ENCODE data around the gene PRR30. TPM values are rescaled to one million over a fixed set of nuclear protein-coding genes. Genes with fewer than 3 reads are reported as not detected.

PRR30 gene
- total RNA-seq, result not detected in 2 replicates
- polyA plus RNA-seq, result not detected in 2 replicates
- not detected in 2 replicates for polyA plus RNA-seq (2012)
- polyA minus RNA-seq (ENCODE audit: low replicate concordance), result not detected in 2 replicates

DNA sequence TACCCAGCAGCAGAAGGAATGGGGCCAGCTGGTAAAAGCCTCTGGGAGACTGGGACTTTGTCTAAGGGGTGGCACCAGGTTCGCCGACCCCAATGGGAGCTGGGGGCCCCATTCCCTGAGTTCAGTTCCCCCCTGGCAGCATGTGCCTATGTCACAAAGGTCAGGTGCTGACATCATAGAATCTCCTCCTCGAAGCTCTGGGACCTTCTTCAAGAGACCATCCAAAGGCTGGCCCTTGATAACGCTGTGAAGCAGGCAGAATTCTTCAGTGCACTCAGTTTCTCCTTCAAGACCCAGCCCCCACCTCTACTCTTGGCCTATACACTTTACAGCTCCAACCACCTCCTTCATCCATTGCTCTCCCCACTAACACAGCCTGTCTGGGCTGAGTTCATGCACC lies at the start of gene PRR30:
TSS of gene PRR30 (minus strand) at position 101 of the 400 bp plus-strand sequence. CDS start 1,081 bp downstream, outside the sequence.
- Histone ChIP-seq H3K4me1 (ENCODE audit: control insufficient read depth, extremely low read depth, insufficient read depth, low read length) (no peaks in the 10 kb centered on the region), H3K9ac (ENCODE audit: insufficient read depth, low read length) (no peak within 1 kb of the TSS), H3K9me3 (ENCODE audit: control insufficient read depth, insufficient read depth, low read depth, low read length) (no peaks in the 10 kb centered on the region), H3K27ac (ENCODE audit: insufficient read depth, low read length) (no peak within 1 kb of the TSS), H3K79me2 (ENCODE audit: control insufficient read depth, insufficient read depth, low read length) (no peaks in the 10 kb centered on the region), H4K20me1 (ENCODE audit: control insufficient read depth, extremely low read depth, insufficient read depth, low read length) (no peaks in the 10 kb centered on the region), H3K4me3 (replicated peaks in 1 of 4; ENCODE audit: control extremely low read depth in 1 of 4, insufficient read depth in 1 of 4, low read depth in 3 of 4, low read length in 4 of 4) (no peak within 1 kb of the TSS), H3K4me2 (ENCODE audit: extremely low read depth, insufficient read depth, low read length) (no peak within 1 kb of the TSS), H3K36me3 (ENCODE audit: control insufficient read depth, insufficient read depth, low read length) (no peaks in the 10 kb centered on the region), H3K27me3 (ENCODE audit: control insufficient read depth, insufficient read depth, low read length) (peaks cover 15% of the 10 kb centered on the region), H2AFZ (ENCODE audit: low read length) (no peak within 1 kb of the TSS)
- no peak for DNase-seq (ENCODE audit: low read depth in 2 of 2)
- TF ChIP-seq EZH2 (IDR thresholded peaks at IDR 0.05; ENCODE audit: low read length, missing control alignments), result no peak
- TF ChIP-seq, protein P1, sequence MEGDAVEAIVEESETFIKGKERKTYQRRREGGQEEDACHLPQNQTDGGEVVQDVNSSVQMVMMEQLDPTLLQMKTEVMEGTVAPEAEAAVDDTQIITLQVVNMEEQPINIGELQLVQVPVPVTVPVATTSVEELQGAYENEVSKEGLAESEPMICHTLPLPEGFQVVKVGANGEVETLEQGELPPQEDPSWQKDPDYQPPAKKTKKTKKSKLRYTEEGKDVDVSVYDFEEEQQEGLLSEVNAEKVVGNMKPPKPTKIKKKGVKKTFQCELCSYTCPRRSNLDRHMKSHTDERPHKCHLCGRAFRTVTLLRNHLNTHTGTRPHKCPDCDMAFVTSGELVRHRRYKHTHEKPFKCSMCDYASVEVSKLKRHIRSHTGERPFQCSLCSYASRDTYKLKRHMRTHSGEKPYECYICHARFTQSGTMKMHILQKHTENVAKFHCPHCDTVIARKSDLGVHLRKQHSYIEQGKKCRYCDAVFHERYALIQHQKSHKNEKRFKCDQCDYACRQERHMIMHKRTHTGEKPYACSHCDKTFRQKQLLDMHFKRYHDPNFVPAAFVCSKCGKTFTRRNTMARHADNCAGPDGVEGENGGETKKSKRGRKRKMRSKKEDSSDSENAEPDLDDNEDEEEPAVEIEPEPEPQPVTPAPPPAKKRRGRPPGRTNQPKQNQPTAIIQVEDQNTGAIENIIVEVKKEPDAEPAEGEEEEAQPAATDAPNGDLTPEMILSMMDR (conservative IDR thresholded peaks at IDR 0.05 in 1 of 2, IDR thresholded peaks at IDR 0.05 in 1 of 2; ENCODE audit: low read depth in 1 of 2, low read length in 2 of 2), result no peak

DNA sequence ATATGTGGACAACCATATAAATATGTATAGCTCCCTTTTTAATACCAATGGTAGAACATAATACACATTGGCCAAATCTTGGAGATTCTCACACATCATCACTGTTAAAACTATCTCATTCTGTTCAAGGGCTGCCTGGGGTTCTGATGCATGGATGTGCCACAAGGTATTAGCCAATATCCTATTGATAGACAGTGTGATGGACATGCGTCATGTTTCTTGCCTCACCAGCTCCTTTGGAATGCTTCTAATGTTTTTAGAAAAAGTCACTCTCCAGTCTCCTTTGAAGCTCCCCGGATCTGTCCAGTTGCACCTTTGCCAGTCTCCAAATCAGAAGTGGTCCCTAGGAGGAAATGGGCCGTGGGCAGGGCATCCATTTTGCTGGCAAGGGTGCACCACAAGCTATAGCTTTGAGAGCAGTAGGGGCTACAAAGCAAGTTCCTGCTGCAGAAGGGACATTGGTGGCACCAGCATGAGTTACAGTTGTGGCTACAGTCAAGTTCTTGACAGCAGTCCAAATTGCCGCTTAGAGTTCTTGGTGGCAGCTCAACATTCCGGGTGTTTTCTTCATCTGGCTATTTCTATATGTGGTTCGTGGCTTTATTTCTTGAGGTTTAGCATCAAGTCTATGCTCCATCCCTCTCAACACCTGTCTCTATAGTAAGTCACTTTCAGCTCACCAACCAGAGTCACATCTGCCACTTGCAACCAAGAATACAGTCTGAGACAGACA lies 47.6 kb upstream of the PRR30 start:
- no peak overlapping the region for H3K4me3 ChIP-seq (replicated peaks in 1 of 4; ENCODE audit: control extremely low read depth in 1 of 4, insufficient read depth in 1 of 4, low read depth in 3 of 4, low read length in 4 of 4)
- H4K20me1 ChIP-seq (ENCODE audit: control insufficient read depth, extremely low read depth, insufficient read depth, low read length), result no peaks in the 10 kb centered on the region
- peaks cover 8% of the 10 kb centered on the region for H3K4me1 ChIP-seq (ENCODE audit: control insufficient read depth, extremely low read depth, insufficient read depth, low read length)
- H3K27ac ChIP-seq (ENCODE audit: insufficient read depth, low read length), result no peak overlapping the region
- H2AFZ ChIP-seq (ENCODE audit: low read length), result no peak overlapping the region
- peaks cover 16% of the 10 kb centered on the region for H3K27me3 ChIP-seq (ENCODE audit: control insufficient read depth, insufficient read depth, low read length)
- DNase-seq (ENCODE audit: low read depth in 2 of 2), result no peak
- no peaks in the 10 kb centered on the region for H3K9me3 ChIP-seq (ENCODE audit: control insufficient read depth, insufficient read depth, low read depth, low read length)
- TF ChIP-seq EZH2 (IDR thresholded peaks at IDR 0.05; ENCODE audit: low read length, missing control alignments), result no peak
- TF ChIP-seq, protein P1 (conservative IDR thresholded peaks at IDR 0.05 in 1 of 2, IDR thresholded peaks at IDR 0.05 in 1 of 2; ENCODE audit: low read depth in 1 of 2, low read length in 2 of 2), result no peak
- H3K4me2 ChIP-seq (ENCODE audit: extremely low read depth, insufficient read depth, low read length), result no peak overlapping the region
- no peaks in the 10 kb centered on the region for H3K36me3 ChIP-seq (ENCODE audit: control insufficient read depth, insufficient read depth, low read length)
- no peaks in the 10 kb centered on the region for H3K79me2 ChIP-seq (ENCODE audit: control insufficient read depth, insufficient read depth, low read length)
- H3K9ac ChIP-seq (ENCODE audit: insufficient read depth, low read length), result no peak overlapping the region

DNA sequence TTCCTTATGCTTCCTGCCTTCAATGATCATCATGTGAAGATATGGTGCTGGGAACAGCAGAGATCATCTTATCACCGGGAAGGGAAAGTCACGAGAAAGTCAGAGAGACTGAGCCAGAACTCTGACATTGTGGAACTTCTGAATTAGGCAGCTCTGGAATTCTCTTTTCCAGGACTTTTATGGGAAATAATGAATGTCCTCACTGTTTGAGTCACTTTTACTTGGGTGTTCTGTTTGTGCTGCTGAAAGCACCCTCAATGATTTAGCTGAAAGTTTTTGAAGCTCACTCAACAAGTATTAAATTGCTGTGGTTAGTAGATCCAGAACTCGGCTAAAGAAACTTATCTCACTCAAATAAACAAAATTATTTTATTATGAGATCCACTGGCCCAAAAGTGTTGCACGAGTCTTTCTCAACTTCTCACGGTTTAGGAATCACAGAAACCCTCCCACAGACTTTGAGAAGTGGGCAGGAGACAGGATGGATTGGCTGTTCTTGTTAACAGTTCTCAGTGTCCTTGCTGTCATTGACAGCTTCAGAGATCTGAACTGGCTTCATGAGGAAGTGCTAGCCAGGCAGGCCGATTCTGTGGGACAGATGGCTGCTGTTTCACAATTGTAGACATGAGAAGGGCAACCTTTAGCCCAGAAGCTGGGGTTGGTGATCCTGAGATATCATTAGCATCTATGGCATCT lies 46.3 kb upstream of the PRR30 start:
- H3K4me1 ChIP-seq (ENCODE audit: control insufficient read depth, extremely low read depth, insufficient read depth, low read length), result peaks cover 10% of the 10 kb centered on the region
- H4K20me1 ChIP-seq (ENCODE audit: control insufficient read depth, extremely low read depth, insufficient read depth, low read length), result no peaks in the 10 kb centered on the region
- no peaks in the 10 kb centered on the region for H3K79me2 ChIP-seq (ENCODE audit: control insufficient read depth, insufficient read depth, low read length)
- TF ChIP-seq, protein P1 (conservative IDR thresholded peaks at IDR 0.05 in 1 of 2, IDR thresholded peaks at IDR 0.05 in 1 of 2; ENCODE audit: low read depth in 1 of 2, low read length in 2 of 2), result no peak
- no peak for TF ChIP-seq EZH2 (IDR thresholded peaks at IDR 0.05; ENCODE audit: low read length, missing control alignments)
- no peak overlapping the region for H3K9ac ChIP-seq (ENCODE audit: insufficient read depth, low read length)
- peak overlapping the region; percentile 17 for H3K4me2 ChIP-seq (ENCODE audit: extremely low read depth, insufficient read depth, low read length)
- no peaks in the 10 kb centered on the region for H3K9me3 ChIP-seq (ENCODE audit: control insufficient read depth, insufficient read depth, low read depth, low read length)
- peaks cover 10% of the 10 kb centered on the region for H3K27me3 ChIP-seq (ENCODE audit: control insufficient read depth, insufficient read depth, low read length)
- DNase-seq (ENCODE audit: low read depth in 2 of 2), result peak; percentile 68 to 88
- H3K36me3 ChIP-seq (ENCODE audit: control insufficient read depth, insufficient read depth, low read length), result no peaks in the 10 kb centered on the region
- no peak overlapping the region for H2AFZ ChIP-seq (ENCODE audit: low read length)
- H3K4me3 ChIP-seq (replicated peaks in 1 of 4; ENCODE audit: control extremely low read depth in 1 of 4, insufficient read depth in 1 of 4, low read depth in 3 of 4, low read length in 4 of 4), result peak overlapping the region in 1 of 4 experiments; percentile 8
- H3K27ac ChIP-seq (ENCODE audit: insufficient read depth, low read length), result peak overlapping the region; percentile 48
